LNCAP (cell line): ENCODE data around the gene SHLD1.

Experiments used
- CTCF ChIP-seq: fragments of 450-650 bp; IDR thresholded peaks from 2 replicates; pipeline ENCODE4 v1.5.1; 2017; ENCODE audit warnings: mild to moderate bottlenecking

Gene SHLD1

GRCh38 chr20:5767493-5768098 lies 17.4 kb downstream of the SHLD1 start:
- no peak for TF ChIP-seq CTCF

- no peak for TF ChIP-seq CTCF
Measured at GRCh38 chr20:5770231-5770986, 20.2 kb downstream of the SHLD1 start.

- no peak for TF ChIP-seq CTCF
Measured at GRCh38 chr20:5770987-5771318, 20.8 kb downstream of the SHLD1 start.

- TF ChIP-seq CTCF: no peak
Measured at GRCh38 chr20:5772704-5773103, 22.5 kb downstream of the SHLD1 start.

GRCh38 chr20:5773589-5773988 lies 23.4 kb downstream of the SHLD1 start:
- no peak for TF ChIP-seq CTCF

- TF ChIP-seq CTCF: no peak
Measured at GRCh38 chr20:5776077-5776476, 25.9 kb downstream of the SHLD1 start.

- TF ChIP-seq CTCF: no peak
Measured at GRCh38 chr20:5779071-5779900, 29.1 kb downstream of the SHLD1 start.
